Measurements from ENCODE around the gene DDX10.
"Not testable (repeated sequence)": the region's sequence is repeated elsewhere in the genome, so short reads cannot be mapped to it uniquely, and the experiment has no call there.

Gene DDX10

GRCh38 chr11:108709741-108710140 lies 44.9 kb downstream of the DDX10 start:
- no peak overlapping the region for H3K27ac Mint-ChIP-seq
- no peaks in the 10 kb centered on the region for H3K27me3 Mint-ChIP-seq
- intact Hi-C loops (cut with micrococcal nuclease), result no loop called here
- H3K4me3 Mint-ChIP-seq, result no peak overlapping the region
- H3K9me3 Mint-ChIP-seq, result peaks cover 20% of the 10 kb centered on the region
- H3K4me1 Mint-ChIP-seq (ENCODE audit: low read depth), result peaks cover 10% of the 10 kb centered on the region
- H3K36me3 Mint-ChIP-seq (ENCODE audit: low read depth), result peaks cover 88% of the 10 kb centered on the region

DNA sequence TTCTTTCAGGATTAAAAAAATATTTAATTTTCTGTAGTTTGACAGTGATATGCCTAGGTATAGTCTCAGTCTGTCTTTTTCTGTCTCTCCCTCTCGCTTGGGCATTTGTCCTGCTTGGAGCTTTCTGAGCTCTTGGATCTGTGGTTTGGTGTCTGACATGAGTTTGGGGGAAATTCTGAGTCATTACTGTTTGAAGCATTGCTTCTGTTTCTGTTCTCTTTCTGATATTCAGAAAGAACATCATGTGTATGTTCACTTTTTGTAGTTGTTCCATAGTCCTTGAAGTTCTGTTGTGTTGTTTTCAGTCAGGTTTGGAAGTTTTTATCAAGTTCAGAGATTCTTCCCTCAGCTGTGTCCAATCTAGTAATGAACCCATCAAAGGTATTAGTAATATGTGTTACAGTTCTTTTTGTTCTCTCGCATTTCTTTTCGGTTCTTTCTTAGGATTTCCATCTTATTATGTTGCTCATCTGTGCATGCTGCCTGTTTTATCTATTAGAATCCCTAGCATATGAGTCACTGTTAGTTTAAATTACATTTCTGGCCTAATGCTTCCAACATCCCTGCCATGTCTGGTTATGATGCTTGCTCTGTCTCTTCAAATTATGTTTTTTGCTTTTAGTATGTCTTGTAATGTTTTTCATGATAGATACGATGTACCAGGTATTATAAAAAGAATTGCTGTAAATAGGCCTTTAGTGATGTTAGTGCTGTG lies 48.4 kb downstream of the DDX10 start:
- Mint-ChIP-seq H3K27me3 (no peaks in the 10 kb centered on the region), H3K36me3 (ENCODE audit: low read depth) (peaks cover 72% of the 10 kb centered on the region), H3K4me1 (ENCODE audit: low read depth) (peaks cover 10% of the 10 kb centered on the region), H3K9me3 (peaks cover 11% of the 10 kb centered on the region), H3K27ac (no peak overlapping the region), H3K4me3 (no peak overlapping the region)
- intact Hi-C loops (cut with micrococcal nuclease), result no loop called here

GRCh38 chr11:108715239-108715638 lies 50.4 kb downstream of the DDX10 start:
- intact Hi-C loops (cut with micrococcal nuclease), result no loop called here
- Mint-ChIP-seq H3K4me1 (ENCODE audit: low read depth) (peaks cover 10% of the 10 kb centered on the region), H3K27ac (no peak overlapping the region), H3K36me3 (ENCODE audit: low read depth) (peaks cover 55% of the 10 kb centered on the region), H3K4me3 (no peak overlapping the region), H3K27me3 (no peaks in the 10 kb centered on the region), H3K9me3 (no peaks in the 10 kb centered on the region)

GRCh38 chr11:108718466-108718865 lies 53.6 kb downstream of the DDX10 start:
- Mint-ChIP-seq H3K27ac (no peak overlapping the region), H3K4me3 (no peak overlapping the region), H3K9me3 (no peaks in the 10 kb centered on the region), H3K27me3 (no peaks in the 10 kb centered on the region), H3K4me1 (ENCODE audit: low read depth) (peaks cover 3% of the 10 kb centered on the region), H3K36me3 (ENCODE audit: low read depth) (peaks cover 34% of the 10 kb centered on the region)
- intact Hi-C loops (cut with micrococcal nuclease), result no loop called here

- Mint-ChIP-seq H3K36me3 (ENCODE audit: low read depth) (peaks cover 32% of the 10 kb centered on the region), H3K4me1 (ENCODE audit: low read depth) (peaks cover 6% of the 10 kb centered on the region), H3K9me3 (peaks cover 9% of the 10 kb centered on the region), H3K27ac (no peak overlapping the region), H3K4me3 (no peak overlapping the region), H3K27me3 (no peaks in the 10 kb centered on the region)
- intact Hi-C loops (cut with micrococcal nuclease), result no loop called here
Measured at GRCh38 chr11:108724974-108725689, 60.3 kb downstream of the DDX10 start.

DNA sequence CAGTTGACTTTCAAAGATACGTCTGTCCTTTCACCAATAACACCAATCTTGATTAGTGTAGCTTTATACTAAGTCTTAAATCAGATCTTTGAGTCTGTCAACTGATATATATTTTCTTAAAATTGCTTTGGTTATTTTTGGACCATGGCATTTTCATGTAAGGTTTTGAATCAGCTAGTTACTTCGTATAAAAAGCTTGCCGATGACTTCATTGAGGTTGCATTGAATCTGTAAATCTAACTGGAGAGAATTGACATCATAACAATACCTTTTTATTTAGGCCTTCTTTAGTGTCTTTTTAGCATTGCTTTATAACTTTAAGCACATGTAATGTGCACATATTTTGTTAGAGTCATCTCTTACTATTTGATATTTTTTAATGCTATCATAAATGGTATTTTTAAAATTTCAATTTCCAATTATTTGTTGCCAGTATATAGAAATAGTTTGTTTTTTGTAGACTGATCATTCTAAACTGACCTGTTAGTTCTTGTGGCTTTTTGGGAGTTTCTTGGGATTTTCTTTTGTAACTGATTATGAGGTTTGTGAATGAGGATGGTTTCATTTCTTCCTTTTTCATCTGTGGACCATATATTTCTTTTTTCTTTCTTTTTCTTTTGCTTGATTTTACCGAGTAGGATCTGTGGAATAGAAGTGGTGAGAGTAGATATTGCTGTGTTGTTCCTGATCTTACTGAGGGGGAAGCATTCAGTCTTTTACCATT lies 61.4 kb downstream of the DDX10 start:
- Mint-ChIP-seq H3K36me3 (ENCODE audit: low read depth) (peaks cover 34% of the 10 kb centered on the region), H3K4me1 (ENCODE audit: low read depth) (peaks cover 6% of the 10 kb centered on the region), H3K9me3 (peaks cover 9% of the 10 kb centered on the region), H3K4me3 (no peak overlapping the region), H3K27ac (no peak overlapping the region), H3K27me3 (no peaks in the 10 kb centered on the region)
- intact Hi-C loops (cut with micrococcal nuclease), result no loop called here

DNA sequence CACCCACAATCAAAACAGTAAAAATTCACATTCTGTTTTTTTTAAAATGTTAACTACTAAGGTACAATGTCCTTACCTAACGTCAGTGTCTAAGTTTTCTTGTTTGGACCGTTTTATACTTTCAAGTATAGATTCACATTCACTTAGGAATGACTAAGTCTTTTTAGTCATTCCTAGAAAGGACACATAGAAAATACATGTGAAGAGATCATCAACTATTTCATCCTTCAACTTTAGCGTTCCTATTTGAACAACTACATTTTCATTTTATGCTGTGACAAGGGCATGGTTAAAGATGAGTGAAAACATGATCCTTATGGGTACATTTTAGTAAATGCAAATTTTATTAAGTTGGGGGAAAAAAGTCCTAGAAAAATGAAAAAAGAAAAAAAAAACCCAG lies 62.8 kb downstream of the DDX10 start:
- Mint-ChIP-seq H3K27me3 (no peaks in the 10 kb centered on the region), H3K9me3 (peaks cover 9% of the 10 kb centered on the region), H3K36me3 (ENCODE audit: low read depth) (peaks cover 46% of the 10 kb centered on the region), H3K27ac (no peak overlapping the region), H3K4me3 (no peak overlapping the region), H3K4me1 (ENCODE audit: low read depth) (peaks cover 10% of the 10 kb centered on the region)
- intact Hi-C loops (cut with micrococcal nuclease), result no loop called here

DNA sequence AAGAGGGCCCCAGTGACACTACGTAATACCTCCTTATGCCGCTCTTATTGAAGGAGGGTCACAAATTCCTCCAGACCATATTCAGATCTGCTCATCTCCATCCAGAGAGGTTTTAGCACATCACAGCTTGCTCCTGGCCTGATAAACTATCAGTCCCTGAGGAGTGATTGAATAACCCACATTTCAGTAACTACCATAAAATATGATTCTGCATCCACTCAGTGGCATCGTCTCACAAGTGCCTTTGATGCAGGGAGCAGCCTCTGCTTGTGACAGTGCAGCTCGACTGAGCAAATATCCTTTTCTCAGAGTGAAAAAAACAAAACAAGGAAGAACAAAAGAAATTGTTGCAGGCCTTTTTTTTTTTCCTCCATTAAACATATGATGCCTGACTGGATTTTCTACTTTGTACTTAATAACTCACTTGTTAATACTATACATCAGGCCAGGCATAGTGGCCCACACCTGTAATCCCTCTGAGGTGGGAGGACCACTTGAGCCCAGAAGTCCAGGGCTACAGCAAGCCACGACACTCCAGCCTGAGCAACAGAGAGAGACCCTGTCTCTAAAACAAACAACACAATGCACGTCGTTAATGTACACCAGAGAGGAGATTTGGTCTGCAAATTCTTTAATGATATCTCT lies 64.5 kb downstream of the DDX10 start:
- Mint-ChIP-seq H3K4me3 (no peak overlapping the region), H3K36me3 (ENCODE audit: low read depth) (peaks cover 39% of the 10 kb centered on the region), H3K4me1 (ENCODE audit: low read depth) (peaks cover 26% of the 10 kb centered on the region), H3K27ac (no peak overlapping the region), H3K9me3 (peaks cover 9% of the 10 kb centered on the region), H3K27me3 (no peaks in the 10 kb centered on the region)
- intact Hi-C loops (cut with micrococcal nuclease), result no loop called here

GRCh38 chr11:108732395-108732794 lies 67.5 kb downstream of the DDX10 start:
- Mint-ChIP-seq H3K4me1 (ENCODE audit: low read depth) (peaks cover 28% of the 10 kb centered on the region), H3K36me3 (ENCODE audit: low read depth) (peaks cover 28% of the 10 kb centered on the region), H3K9me3 (no peaks in the 10 kb centered on the region), H3K4me3 (no peak overlapping the region), H3K27me3 (no peaks in the 10 kb centered on the region), H3K27ac (no peak overlapping the region)
- intact Hi-C loops (cut with micrococcal nuclease), result no loop called here

- Mint-ChIP-seq H3K27me3 (no peaks in the 10 kb centered on the region), H3K4me1 (ENCODE audit: low read depth) (peaks cover 28% of the 10 kb centered on the region), H3K4me3 (no peak overlapping the region), H3K27ac (peak overlapping the region; percentile 73), H3K36me3 (ENCODE audit: low read depth) (peaks cover 27% of the 10 kb centered on the region), H3K9me3 (no peaks in the 10 kb centered on the region)
- intact Hi-C loops (cut with micrococcal nuclease), result loop anchor here (2.0 kb wide), 1 partner anchor 35 kb away; no protein-coding TSS in a partner anchor
Measured at GRCh38 chr11:108733479-108734116, 68.7 kb downstream of the DDX10 start.

DNA sequence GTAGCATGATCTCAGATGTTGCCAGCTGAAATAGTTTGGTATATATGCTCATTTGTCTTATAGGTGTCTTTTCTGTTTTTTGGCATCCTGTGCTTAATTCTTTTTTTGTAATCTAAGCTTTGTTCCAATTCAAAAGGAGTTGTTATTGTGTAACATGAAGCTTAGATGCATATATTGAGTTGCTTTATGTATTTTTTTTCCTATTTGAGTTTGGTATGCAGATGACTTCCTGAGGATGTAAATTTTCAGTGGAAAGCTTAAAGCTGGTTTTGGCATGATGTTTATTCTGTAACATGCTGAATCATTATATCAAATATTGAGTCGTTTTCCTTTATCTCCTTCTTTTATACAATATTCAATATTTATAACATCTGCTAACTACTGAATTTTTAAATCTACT lies 69.4 kb downstream of the DDX10 start:
- Mint-ChIP-seq H3K27ac (peak overlapping the region; percentile 73), H3K27me3 (no peaks in the 10 kb centered on the region), H3K4me1 (ENCODE audit: low read depth) (peaks cover 28% of the 10 kb centered on the region), H3K36me3 (ENCODE audit: low read depth) (peaks cover 20% of the 10 kb centered on the region), H3K9me3 (no peaks in the 10 kb centered on the region), H3K4me3 (no peak overlapping the region)
- intact Hi-C loops (cut with micrococcal nuclease), result loop anchor here (2.0 kb wide), 1 partner anchor 35 kb away; no protein-coding TSS in a partner anchor

GRCh38 chr11:108734956-108735559 lies 70.2 kb downstream of the DDX10 start:
- Mint-ChIP-seq H3K36me3 (ENCODE audit: low read depth) (peaks cover 18% of the 10 kb centered on the region), H3K9me3 (no peaks in the 10 kb centered on the region), H3K27me3 (no peaks in the 10 kb centered on the region), H3K4me1 (ENCODE audit: low read depth) (peaks cover 28% of the 10 kb centered on the region), H3K4me3 (no peak overlapping the region), H3K27ac (no peak overlapping the region)
- intact Hi-C loops (cut with micrococcal nuclease), result loop anchor here (2.0 kb wide), 1 partner anchor 36 kb away; no protein-coding TSS in a partner anchor

DNA sequence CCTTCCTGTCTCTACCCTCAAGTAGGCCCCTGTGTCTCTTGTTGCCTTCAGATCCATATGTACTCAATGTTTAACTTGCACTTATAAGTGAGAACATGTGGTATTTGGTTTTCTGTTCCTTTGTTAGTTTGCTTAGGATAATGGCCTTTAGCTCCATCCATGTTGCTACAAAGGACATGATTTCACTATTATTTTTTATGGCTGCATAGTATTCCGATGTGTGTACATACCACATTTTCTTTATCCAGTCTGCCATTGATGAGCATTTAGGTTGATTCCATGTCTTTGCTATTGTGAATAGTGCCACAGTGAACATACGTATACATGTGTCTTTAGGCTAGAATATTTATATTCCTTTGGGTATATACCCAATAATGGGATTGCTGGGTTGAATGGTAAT lies 75.3 kb downstream of the DDX10 start:
- intact Hi-C loops (cut with micrococcal nuclease); H3K27me3 Mint-ChIP-seq; H3K4me3 Mint-ChIP-seq; H3K27ac Mint-ChIP-seq; H3K4me1 Mint-ChIP-seq (ENCODE audit: low read depth): not testable (repeated sequence)
- H3K9me3 Mint-ChIP-seq, result peaks cover 16% of the 10 kb centered on the region
- peaks cover 23% of the 10 kb centered on the region for H3K36me3 Mint-ChIP-seq (ENCODE audit: low read depth)
